Brain microvascular endothelial cell (primary cell): Measurements from ENCODE around the gene CCSAP.

ENCODE experiments used
- DNase-seq: peaks from one replicate; pipeline ENCODE4 v3.0.0-alpha.2; 2020
- H3K27ac ChIP-seq: fragments of 250-450 bp; sonication (Bioruptor Pico); 2 replicates; pipeline ENCODE4 v1.5.1; 2020; ENCODE audit warnings: mild to moderate bottlenecking, moderate library complexity
- H3K27me3 ChIP-seq: fragments of 250-450 bp; sonication (Bioruptor Pico); replicated peaks from 2 replicates; pipeline ENCODE4 v1.5.1; 2020; ENCODE audit warnings: mild to moderate bottlenecking
- H3K36me3 ChIP-seq: fragments of 250-450 bp; sonication (Bioruptor Pico); replicated peaks from 2 replicates; pipeline ENCODE4 v1.5.1; 2020; ENCODE audit warnings: mild to moderate bottlenecking
- H3K4me3 ChIP-seq: 2 replicates; pipeline ENCODE4 v1.5.1; 2011; ENCODE audit warnings: low read depth, mild to moderate bottlenecking, control low read depth, low read length, moderate library complexity
- in situ Hi-C: cut with HindIII; loops from 2 replicates; pipeline ENCODE4 v1.10.0; 2017; ENCODE audit warnings: low sequenced_read_pairs, low pct_ligation_motif_present
- TF ChIP-seq, protein P1 (sequence below): IDR thresholded peaks from 2 replicates; pipeline ENCODE4 v1.5.1; 2011; ENCODE audit warnings: low read depth, mild to moderate bottlenecking, moderate library complexity, low read length, control low read depth, inconsistent platforms; ENCODE audit errors: missing control alignments

Gene CCSAP

DNA sequence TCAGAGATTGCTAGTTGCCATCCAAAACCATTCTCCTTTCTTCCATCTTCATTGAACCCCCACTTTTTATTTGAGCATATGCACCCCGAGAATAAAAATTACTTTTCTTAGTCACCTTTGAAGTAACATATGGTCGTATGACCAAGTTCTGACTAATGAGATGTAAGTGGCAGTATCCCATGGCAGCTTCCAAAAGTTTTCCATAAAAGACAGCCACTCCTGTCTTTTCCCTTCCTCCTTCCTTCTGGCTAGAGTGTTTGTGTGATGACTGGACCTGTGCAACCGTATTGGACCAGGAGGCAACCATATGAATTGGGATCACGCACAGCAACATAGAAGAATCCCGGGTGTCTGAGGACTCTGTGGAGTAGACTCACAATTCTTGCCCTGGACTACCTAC, 41.1 kb upstream of the CCSAP start:
- Histone ChIP-seq H3K36me3 (no peaks in the 10 kb centered on the region), H3K4me3 (no peak overlapping the region), H3K27me3 (no peaks in the 10 kb centered on the region), H3K27ac (no peak overlapping the region)
- DNase-seq, result no peak
- TF ChIP-seq, protein P1, sequence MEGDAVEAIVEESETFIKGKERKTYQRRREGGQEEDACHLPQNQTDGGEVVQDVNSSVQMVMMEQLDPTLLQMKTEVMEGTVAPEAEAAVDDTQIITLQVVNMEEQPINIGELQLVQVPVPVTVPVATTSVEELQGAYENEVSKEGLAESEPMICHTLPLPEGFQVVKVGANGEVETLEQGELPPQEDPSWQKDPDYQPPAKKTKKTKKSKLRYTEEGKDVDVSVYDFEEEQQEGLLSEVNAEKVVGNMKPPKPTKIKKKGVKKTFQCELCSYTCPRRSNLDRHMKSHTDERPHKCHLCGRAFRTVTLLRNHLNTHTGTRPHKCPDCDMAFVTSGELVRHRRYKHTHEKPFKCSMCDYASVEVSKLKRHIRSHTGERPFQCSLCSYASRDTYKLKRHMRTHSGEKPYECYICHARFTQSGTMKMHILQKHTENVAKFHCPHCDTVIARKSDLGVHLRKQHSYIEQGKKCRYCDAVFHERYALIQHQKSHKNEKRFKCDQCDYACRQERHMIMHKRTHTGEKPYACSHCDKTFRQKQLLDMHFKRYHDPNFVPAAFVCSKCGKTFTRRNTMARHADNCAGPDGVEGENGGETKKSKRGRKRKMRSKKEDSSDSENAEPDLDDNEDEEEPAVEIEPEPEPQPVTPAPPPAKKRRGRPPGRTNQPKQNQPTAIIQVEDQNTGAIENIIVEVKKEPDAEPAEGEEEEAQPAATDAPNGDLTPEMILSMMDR, result no peak
- in situ Hi-C loops, result no loop called here

DNA sequence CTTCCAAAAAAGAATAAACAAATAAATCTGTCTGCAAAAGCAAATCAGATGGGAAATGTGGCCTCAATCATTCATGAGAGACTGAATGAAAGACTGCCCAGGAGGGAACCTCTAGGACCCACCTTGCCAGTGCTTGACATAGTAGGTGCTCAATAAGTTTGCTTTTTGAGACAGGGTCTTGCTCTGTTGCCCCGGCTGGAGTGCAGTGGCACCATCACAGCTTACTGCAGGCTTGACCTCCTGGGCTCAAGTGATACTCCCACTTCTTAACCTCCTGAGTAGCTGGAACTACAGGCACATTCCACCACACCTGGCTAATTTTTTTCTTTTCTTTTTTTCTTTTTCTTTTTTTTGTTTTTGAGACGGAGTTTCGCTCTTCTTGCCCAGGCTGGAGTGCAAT, 40.3 kb upstream of the CCSAP start:
- DNase-seq, result no peak
- in situ Hi-C loops, result no loop called here
- H3K27ac ChIP-seq, result no peak overlapping the region
- no peaks in the 10 kb centered on the region for H3K27me3 ChIP-seq
- H3K4me3 ChIP-seq, result no peak overlapping the region
- no peaks in the 10 kb centered on the region for H3K36me3 ChIP-seq
- TF ChIP-seq, protein P1, result no peak

DNA sequence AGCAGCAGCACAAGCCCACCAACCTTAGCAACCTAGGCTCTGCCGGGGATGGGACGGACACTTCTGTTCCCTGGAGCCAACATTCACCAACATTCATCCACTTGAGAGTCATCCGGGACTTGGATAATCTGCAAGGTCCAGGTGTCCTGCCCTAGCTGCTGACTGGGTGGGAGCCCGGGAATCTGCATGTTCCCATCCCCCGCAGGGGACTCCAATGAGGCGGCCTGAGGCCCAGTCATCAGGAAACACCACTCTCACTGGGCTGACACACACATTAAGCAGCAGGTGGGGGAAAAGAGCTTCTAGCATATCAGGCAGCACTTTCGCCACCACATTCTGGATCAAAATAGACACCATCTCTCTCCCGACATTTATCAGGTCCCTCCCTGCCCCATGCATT, 38.4 kb upstream of the CCSAP start:
- in situ Hi-C loops, result no loop called here
- Histone ChIP-seq H3K4me3 (no peak overlapping the region), H3K36me3 (no peaks in the 10 kb centered on the region), H3K27ac (no peak overlapping the region), H3K27me3 (no peaks in the 10 kb centered on the region)
- no peak for DNase-seq
- TF ChIP-seq, protein P1, result no peak

DNA sequence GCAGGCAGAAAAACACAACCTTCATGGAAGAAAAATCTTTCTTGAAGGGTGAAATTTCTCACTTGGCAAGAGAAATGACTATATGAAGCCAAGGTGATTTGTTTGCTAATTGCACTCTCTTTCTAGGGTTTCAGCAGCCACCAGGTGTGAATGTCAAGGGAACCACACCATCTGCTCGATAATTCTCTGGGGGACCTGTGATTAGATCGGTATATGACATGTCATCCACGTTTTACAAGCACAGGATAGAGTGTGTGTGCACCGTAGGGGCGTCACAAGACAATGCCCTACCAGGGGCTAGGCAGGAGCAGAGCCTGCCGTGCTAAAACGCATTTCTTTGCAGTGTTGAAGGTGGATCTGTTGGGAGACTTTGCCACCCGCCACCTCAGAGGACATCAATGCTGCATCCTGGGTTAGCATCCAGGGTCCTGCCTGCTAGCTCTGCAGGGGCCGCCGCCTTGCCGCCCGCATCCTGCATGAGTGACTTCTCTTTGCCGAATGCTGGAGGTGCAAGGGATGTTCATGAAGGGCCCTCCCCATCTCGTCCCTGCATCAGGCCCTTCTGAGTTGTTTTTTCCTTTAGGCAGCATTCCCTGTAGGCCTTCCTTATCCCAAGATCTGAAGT, 37.8 kb upstream of the CCSAP start:
- H3K27me3 ChIP-seq, result no peaks in the 10 kb centered on the region
- in situ Hi-C loops, result no loop called here
- H3K36me3 ChIP-seq, result no peaks in the 10 kb centered on the region
- TF ChIP-seq, protein P1, result no peak
- no peak overlapping the region for H3K4me3 ChIP-seq
- no peak overlapping the region for H3K27ac ChIP-seq
- DNase-seq, result no peak

DNA sequence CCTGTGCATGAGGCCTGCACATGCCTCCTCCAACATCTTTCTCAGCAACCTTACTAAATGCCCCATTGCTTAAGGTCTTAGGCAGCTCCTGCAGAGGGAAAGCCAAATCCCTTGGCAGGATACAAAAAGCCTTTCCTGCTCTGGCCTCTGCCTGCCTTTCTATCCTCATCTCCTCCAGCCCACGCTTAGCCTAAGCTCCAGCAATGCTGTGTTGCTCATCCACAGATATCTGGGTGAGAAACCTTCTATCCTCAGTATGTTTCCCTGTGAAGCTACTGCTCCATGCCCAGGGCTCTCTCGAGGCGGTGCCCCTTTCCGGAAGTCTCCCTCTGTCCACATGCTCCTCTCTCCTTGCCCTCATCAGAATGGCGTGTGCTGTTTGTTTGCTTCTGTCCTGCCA, 37.0 kb upstream of the CCSAP start:
- Histone ChIP-seq H3K27ac (no peak overlapping the region), H3K27me3 (no peaks in the 10 kb centered on the region), H3K4me3 (no peak overlapping the region), H3K36me3 (no peaks in the 10 kb centered on the region)
- TF ChIP-seq, protein P1, result no peak
- no peak for DNase-seq
- in situ Hi-C loops, result no loop called here
